HepG2 (cell line): ENCODE results near the gene SLC17A9. TPM values are rescaled to one million over a fixed set of nuclear protein-coding genes. Genes with fewer than 3 reads are reported as not detected.

Source experiments
- ERF ChIP-seq: IDR thresholded peaks from 2 replicates; pipeline ENCODE4 v1.6.1; 2018; ENCODE audit warnings: missing biosample characterization, missing genetic modification reagents
- FOXP1 ChIP-seq, 2 experiments: fragments of 450-650 bp in 1 of 2; IDR thresholded peaks; 2 replicates each; pipeline ENCODE4 v1.6.1; 2017 to 2018; ENCODE audit warnings: antibody characterized with exemption in 1 of 2
- GLI4 ChIP-seq: sonication (generic); formaldehyde crosslinking; IDR thresholded peaks from 2 replicates; pipeline ENCODE4 v1.5.1; 2020; ENCODE audit warnings: missing genetic modification reagents, mild to moderate bottlenecking, moderate library complexity, borderline replicate concordance
- IRX3 ChIP-seq: sonication (generic); formaldehyde crosslinking; IDR thresholded peaks from 2 replicates; pipeline ENCODE4 v1.8.1; 2023; ENCODE audit warnings: mild to moderate bottlenecking, low read depth, missing genetic modification reagents, borderline replicate concordance
- JARID2 ChIP-seq: sonication (generic); formaldehyde crosslinking; IDR thresholded peaks from 2 replicates; pipeline ENCODE4 v1.8.1; 2023; ENCODE audit warnings: missing genetic modification reagents, inconsistent platforms; ENCODE audit not compliant: insufficient replicate concordance
- NCOA1 ChIP-seq: sonication (generic); formaldehyde crosslinking; IDR thresholded peaks from 2 replicates; pipeline ENCODE4 v1.9.0; 2021; ENCODE audit warnings: missing genetic modification reagents
- PCBP2 ChIP-seq: fragments of 200-400 bp; formaldehyde crosslinking; optimal IDR thresholded peaks from 2 replicates; pipeline ENCODE3; 2018; ENCODE audit warnings: low read length, low read depth; ENCODE audit not compliant: poor library complexity, severe bottlenecking
- PLRG1 ChIP-seq: fragments of 450-650 bp; conservative IDR thresholded peaks from 2 replicates; pipeline ENCODE4 v1.6.1; 2016
- THRA ChIP-seq: sonication (generic); formaldehyde crosslinking; IDR thresholded peaks from 2 replicates; pipeline ENCODE4 v1.4.0; 2020; ENCODE audit warnings: missing genetic modification reagents, borderline replicate concordance
- UBTF ChIP-seq: sonication (generic); formaldehyde crosslinking; IDR thresholded peaks from 2 replicates; pipeline ENCODE4 v1.4.0; 2020; ENCODE audit warnings: mild to moderate bottlenecking, missing genetic modification reagents
- ZFAT ChIP-seq: sonication (generic); formaldehyde crosslinking; conservative IDR thresholded peaks from 2 replicates; pipeline ENCODE4 v1.8.1; 2023; ENCODE audit warnings: missing genetic modification reagents, inconsistent platforms
- ZMAT3 ChIP-seq: sonication (generic); formaldehyde crosslinking; conservative IDR thresholded peaks from 2 replicates; pipeline ENCODE4 v1.7.0; 2021; ENCODE audit warnings: missing genetic modification reagents
- ZNF574 ChIP-seq: sonication (generic); formaldehyde crosslinking; IDR thresholded peaks from 2 replicates; pipeline ENCODE4 v1.4.0; 2020; ENCODE audit warnings: missing genetic modification reagents
- ZNF782 ChIP-seq: sonication (generic); formaldehyde crosslinking; IDR thresholded peaks from 2 replicates; pipeline ENCODE4 v1.4.0; 2020; ENCODE audit warnings: missing genetic modification reagents, mild to moderate bottlenecking, borderline replicate concordance
- ZSCAN9 ChIP-seq: IDR thresholded peaks from 2 replicates; pipeline ENCODE4 v1.6.1; 2016; ENCODE audit warnings: borderline replicate concordance
- polyA plus RNA-seq, 8 experiments: library from polyadenylated mRNA; depleted of rRNA in 3 of 8; stranded (reverse) in 7 of 8; unstranded in 1 of 8; fragments of >200 nt; fragmentation: Illumina TruSeq in 4 of 8; extraction: Trizol in 4 of 8; gene quantifications; 2 replicates each; pipeline versions ENCODE4 v1.2.1 to v1.2.3, GENCODE V29; 2011 to 2016; ENCODE audit warnings: low read depth in 4 of 8, missing spikeins in 1 of 8, mixed read lengths in 1 of 8; ENCODE audit not compliant: insufficient read depth in 1 of 8
- total RNA-seq, 5 experiments: library from RNA; depleted of rRNA; stranded (reverse); fragments of >200 nt; fragmentation: Illumina TruSeq; extraction: Trizol; gene quantifications; 2 replicates each; pipeline ENCODE4 v1.2.3, GENCODE V29; 2016; ENCODE audit warnings: low read depth in 1 of 5
- TF ChIP-seq, protein P1 (sequence below): sonication (generic); formaldehyde crosslinking; IDR thresholded peaks from 2 replicates; pipeline ENCODE4 v1.8.0; 2022; ENCODE audit warnings: missing genetic modification reagents, mild to moderate bottlenecking, inconsistent platforms, borderline replicate concordance
- TF ChIP-seq, protein P2 (sequence below): sonication (generic); formaldehyde crosslinking; conservative IDR thresholded peaks from 2 replicates; pipeline ENCODE4 v1.4.0; 2020; ENCODE audit warnings: missing genetic modification reagents

The SLC17A9 gene
- total and polyA plus RNA-seq, 2 of the 13 experiments (the other 11 are each of a cell fraction or from before 2014, with no cell fraction given): 110 to 191 TPM

- TF ChIP-seq ZNF574 (peak; percentile 84), ZNF782 (CRISPR knock-in tag) (no peak), PCBP2 (no peak), PLRG1 (no peak), FOXP1 (IDR thresholded peaks at IDR 0.05) (no peak), FOXP1 (CRISPR knock-in tag; IDR thresholded peaks at IDR 0.05) (no peak), THRA (CRISPR knock-in tag) (peak; percentile 67; the same call in 1 of the 2 replicates), GLI4 (no peak), UBTF (CRISPR knock-in tag) (peak; percentile 83), ZMAT3 (CRISPR knock-in tag) (no peak), JARID2 (no peak), IRX3 (CRISPR knock-in tag) (no peak), ZSCAN9 (CRISPR knock-in tag) (peak; percentile 89), ERF (CRISPR knock-in tag) (peak; percentile 72; the same call in 1 of the 2 replicates), ZFAT (CRISPR knock-in tag) (no peak), NCOA1 (peak; percentile 71; the same call in 1 of the 2 replicates)
- TF ChIP-seq, protein P1, sequence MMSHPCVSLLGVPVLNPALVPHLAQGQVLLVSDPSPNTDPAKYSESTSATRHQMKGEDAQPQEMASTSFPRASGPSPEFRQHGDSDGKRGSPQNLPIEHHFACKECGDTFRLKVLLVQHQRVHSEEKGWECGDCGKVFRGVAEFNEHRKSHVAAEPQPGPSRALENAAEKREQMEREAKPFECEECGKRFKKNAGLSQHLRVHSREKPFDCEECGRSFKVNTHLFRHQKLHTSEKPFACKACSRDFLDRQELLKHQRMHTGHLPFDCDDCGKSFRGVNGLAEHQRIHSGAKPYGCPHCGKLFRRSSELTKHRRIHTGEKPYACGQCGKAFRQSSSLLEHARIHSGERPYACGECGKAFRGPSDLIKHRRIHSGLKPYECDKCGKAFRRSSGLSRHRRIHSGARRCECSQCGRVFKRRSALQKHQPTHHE (CRISPR knock-in tag): 0 out of 2 replicates have a peak, but pooled peaks have one; percentile 33
- TF ChIP-seq, protein P2, sequence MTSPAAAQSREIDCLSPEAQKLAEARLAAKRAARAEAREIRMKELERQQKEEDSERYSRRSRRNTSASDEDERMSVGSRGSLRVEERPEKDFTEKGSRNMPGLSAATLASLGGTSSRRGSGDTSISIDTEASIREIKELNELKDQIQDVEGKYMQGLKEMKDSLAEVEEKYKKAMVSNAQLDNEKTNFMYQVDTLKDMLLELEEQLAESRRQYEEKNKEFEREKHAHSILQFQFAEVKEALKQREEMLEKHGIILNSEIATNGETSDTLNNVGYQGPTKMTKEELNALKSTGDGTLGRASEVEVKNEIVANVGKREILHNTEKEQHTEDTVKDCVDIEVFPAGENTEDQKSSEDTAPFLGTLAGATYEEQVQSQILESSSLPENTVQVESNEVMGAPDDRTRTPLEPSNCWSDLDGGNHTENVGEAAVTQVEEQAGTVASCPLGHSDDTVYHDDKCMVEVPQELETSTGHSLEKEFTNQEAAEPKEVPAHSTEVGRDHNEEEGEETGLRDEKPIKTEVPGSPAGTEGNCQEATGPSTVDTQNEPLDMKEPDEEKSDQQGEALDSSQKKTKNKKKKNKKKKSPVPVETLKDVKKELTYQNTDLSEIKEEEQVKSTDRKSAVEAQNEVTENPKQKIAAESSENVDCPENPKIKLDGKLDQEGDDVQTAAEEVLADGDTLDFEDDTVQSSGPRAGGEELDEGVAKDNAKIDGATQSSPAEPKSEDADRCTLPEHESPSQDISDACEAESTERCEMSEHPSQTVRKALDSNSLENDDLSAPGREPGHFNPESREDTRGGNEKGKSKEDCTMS (CRISPR knock-in tag): no peak
These were observed 19.7 kb downstream of the SLC17A9 start (continued) for GRCh38 chr20:62971950-62972844.
